ENCODE measurements around the gene BOK. TPM values are rescaled to one million over a fixed set of nuclear protein-coding genes. Genes with fewer than 3 reads are reported as not detected.
A peak's percentile ranks its signal among the peaks of the same experiment; 100 is the strongest.

BOK gene
- total and polyA plus RNA-seq, 2 donors (not counting 3 experiments of a cell fraction or from before 2014, with no cell fraction given) = 76.0 to 95.5 TPM

DNA sequence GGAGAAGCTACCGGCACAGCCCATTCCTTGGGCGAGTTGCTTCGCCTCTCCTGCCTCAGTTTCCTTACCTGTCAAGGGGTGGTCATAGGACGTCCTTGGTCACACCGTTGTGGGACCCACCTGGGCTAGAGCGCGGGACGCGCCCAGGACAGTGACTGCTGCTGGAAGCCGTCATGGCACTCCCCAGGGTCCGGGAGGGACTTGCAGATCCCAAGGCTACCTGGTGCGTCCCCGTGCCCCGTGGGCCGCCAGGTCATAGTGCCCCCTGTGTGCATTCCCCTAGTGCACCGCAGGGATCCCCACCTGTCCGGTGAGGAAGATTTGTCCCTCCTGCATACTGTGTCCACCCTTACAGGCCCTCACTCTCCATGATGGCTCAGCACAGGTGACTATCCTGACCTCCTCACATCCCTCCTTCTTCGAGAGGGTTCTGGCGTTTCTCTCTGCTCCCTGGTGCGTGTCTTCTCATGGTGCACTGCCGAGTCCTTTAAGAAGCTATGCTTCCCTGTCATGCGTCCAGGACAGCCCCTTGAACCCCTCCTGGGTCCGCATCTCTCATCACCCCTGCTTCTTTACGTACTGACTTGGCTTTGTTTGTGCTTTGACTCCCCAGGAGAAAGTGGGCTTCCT, 49.3 kb upstream of the BOK start:
- peak overlapping the region; percentile 40 for H3K9ac ChIP-seq (replicated peaks; ENCODE audit: extremely low read depth, insufficient read depth, low read length)
- H3K79me2 ChIP-seq (ENCODE audit: control insufficient read depth, insufficient read depth, low read length) = peaks cover 36% of the 10 kb centered on the region
- ChIA-PET POLR2A (no interaction called here), CTCF (no interaction called here)
- H3K9me1 ChIP-seq (replicated peaks; ENCODE audit: control insufficient read depth, extremely low read depth, insufficient read depth, low read length) = no peaks in the 10 kb centered on the region
- peaks cover 16% of the 10 kb centered on the region for H3K4me1 ChIP-seq (ENCODE audit: control insufficient read depth, extremely low read depth, insufficient read depth, low read length)
- dilution Hi-C loops (cut with MboI; ENCODE audit: extremely low pct_ligation_motif_present, low sequenced_read_pairs) = no loop called here
- FAIRE-seq (no peak), DNase-seq (ENCODE audit: low read depth, low spot score) (peak; percentile 18)
- H3K4me2 ChIP-seq (ENCODE audit: insufficient read depth, low read length) = peak overlapping the region; percentile 18
- peak overlapping the region; percentile 51 for H2AFZ ChIP-seq (ENCODE audit: low read depth, low read length)
- TF ChIP-seq, protein P1, sequence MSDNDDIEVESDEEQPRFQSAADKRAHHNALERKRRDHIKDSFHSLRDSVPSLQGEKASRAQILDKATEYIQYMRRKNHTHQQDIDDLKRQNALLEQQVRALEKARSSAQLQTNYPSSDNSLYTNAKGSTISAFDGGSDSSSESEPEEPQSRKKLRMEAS (IDR thresholded peaks at IDR 0.05; ENCODE audit: insufficient read depth, insufficient read length) = no peak
- TF ChIP-seq FOS (IDR thresholded peaks at IDR 0.05; ENCODE audit: borderline replicate concordance, insufficient read depth, low read length) (no peak), GATA2 (IDR thresholded peaks at IDR 0.05; ENCODE audit: insufficient read depth, insufficient read length, low read depth, low read length) (no peak), EZH2 (IDR thresholded peaks at IDR 0.05; ENCODE audit: borderline replicate concordance, low read depth, low read length, severe bottlenecking) (no peak), POLR2A (IDR thresholded peaks at IDR 0.05; ENCODE audit: low read depth, low read length) (no peak), POLR2AphosphoS5 (IDR thresholded peaks at IDR 0.05; ENCODE audit: insufficient read depth, low read depth, low read length) (no peak), MYC (IDR thresholded peaks at IDR 0.05; ENCODE audit: low read depth, low read length) (no peak), JUN (IDR thresholded peaks at IDR 0.05; ENCODE audit: borderline replicate concordance, insufficient read depth, insufficient read length, low read depth) (no peak)
- TF ChIP-seq, protein P2, sequence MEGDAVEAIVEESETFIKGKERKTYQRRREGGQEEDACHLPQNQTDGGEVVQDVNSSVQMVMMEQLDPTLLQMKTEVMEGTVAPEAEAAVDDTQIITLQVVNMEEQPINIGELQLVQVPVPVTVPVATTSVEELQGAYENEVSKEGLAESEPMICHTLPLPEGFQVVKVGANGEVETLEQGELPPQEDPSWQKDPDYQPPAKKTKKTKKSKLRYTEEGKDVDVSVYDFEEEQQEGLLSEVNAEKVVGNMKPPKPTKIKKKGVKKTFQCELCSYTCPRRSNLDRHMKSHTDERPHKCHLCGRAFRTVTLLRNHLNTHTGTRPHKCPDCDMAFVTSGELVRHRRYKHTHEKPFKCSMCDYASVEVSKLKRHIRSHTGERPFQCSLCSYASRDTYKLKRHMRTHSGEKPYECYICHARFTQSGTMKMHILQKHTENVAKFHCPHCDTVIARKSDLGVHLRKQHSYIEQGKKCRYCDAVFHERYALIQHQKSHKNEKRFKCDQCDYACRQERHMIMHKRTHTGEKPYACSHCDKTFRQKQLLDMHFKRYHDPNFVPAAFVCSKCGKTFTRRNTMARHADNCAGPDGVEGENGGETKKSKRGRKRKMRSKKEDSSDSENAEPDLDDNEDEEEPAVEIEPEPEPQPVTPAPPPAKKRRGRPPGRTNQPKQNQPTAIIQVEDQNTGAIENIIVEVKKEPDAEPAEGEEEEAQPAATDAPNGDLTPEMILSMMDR (IDR thresholded peaks at IDR 0.05; ENCODE audit: extremely low read depth in 1 of 2, insufficient read depth in 1 of 2, low read depth in 1 of 2, low read length in 2 of 2) = no peak
- no peaks in the 10 kb centered on the region for H3K27me3 ChIP-seq (ENCODE audit: control insufficient read depth in 2 of 2, insufficient read depth in 2 of 2, low read length in 2 of 2)
- intact Hi-C loops (cut with micrococcal nuclease) = loop anchor here (2.0 to 10.0 kb wide), 4 partner anchors 150 to 366 kb away; partner anchors contain the start of genes D2HGDH and FARP2
- peak overlapping the region; percentile 14 for H3K27ac ChIP-seq (ENCODE audit: insufficient read depth, low read depth, low read length)
- H3K36me3 ChIP-seq (ENCODE audit: control insufficient read depth in 2 of 2, extremely low read depth in 1 of 2, insufficient read depth in 2 of 2, low read length in 2 of 2) = no peaks in the 10 kb centered on the region
- H3K9me3 ChIP-seq (replicated peaks; ENCODE audit: control insufficient read depth, insufficient read depth, low read length) = no peaks in the 10 kb centered on the region
- H3K4me3 ChIP-seq (replicated peaks in 1 of 3; ENCODE audit: insufficient read depth in 1 of 3, low read depth in 1 of 3, low read length in 3 of 3) = peak overlapping the region in 2 of 3 experiments; percentile 3 to 40
- BruUV-seq (replicated peaks) = TSS peak; percentile 51
- no peaks in the 10 kb centered on the region for H4K20me1 ChIP-seq (replicated peaks; ENCODE audit: control insufficient read depth, extremely low read depth, insufficient read depth, low read length)
